Limb (tissue), 2 donors: ENCODE results near the gene ZP4.

Source experiments
- DNase-seq, 2 donors: peaks; one replicate each; pipeline ENCODE4 v3.0.0-alpha.2; 2016; ENCODE audit errors: extremely low spot score in 2 of 2

Gene ZP4, protein sequence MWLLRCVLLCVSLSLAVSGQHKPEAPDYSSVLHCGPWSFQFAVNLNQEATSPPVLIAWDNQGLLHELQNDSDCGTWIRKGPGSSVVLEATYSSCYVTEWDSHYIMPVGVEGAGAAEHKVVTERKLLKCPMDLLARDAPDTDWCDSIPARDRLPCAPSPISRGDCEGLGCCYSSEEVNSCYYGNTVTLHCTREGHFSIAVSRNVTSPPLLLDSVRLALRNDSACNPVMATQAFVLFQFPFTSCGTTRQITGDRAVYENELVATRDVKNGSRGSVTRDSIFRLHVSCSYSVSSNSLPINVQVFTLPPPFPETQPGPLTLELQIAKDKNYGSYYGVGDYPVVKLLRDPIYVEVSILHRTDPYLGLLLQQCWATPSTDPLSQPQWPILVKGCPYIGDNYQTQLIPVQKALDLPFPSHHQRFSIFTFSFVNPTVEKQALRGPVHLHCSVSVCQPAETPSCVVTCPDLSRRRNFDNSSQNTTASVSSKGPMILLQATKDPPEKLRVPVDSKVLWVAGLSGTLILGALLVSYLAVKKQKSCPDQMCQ

GRCh38 chr1:237890822-237891221 is at the start of gene ZP4:
Gene ZP4 (minus strand): TSS chr1:237890922. CDS start chr1:237890635, 287 bp downstream.
- DNase-seq, result no peak

- no peak for DNase-seq
Observed at GRCh38 chr1:237938553-237938952, 47.8 kb upstream of the ZP4 start.

- no peak for DNase-seq
Observed at GRCh38 chr1:237938068-237938467, 47.3 kb upstream of the ZP4 start.

DNA sequence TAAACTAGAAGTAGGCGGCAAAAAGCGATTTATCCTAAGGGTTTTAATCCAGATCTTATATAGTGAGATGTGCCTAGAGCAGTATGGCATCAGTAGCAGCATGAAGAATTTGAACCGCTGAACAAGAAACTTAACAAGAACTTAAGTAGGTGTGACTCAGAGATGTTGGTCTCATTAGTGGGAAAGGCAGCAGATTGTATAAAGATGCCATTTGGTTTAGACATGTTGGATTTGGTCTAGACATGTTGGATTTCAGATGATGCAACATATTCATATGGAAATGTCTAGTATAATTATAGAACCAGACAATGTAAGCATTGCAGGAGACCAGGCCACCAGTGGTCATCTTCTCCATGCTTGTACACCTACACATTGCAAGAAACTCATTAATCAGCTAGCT is 42.1 kb upstream of the ZP4 start:
- no peak for DNase-seq

GRCh38 chr1:237931581-237931980 is 40.9 kb upstream of the ZP4 start:
- no peak for DNase-seq

DNA sequence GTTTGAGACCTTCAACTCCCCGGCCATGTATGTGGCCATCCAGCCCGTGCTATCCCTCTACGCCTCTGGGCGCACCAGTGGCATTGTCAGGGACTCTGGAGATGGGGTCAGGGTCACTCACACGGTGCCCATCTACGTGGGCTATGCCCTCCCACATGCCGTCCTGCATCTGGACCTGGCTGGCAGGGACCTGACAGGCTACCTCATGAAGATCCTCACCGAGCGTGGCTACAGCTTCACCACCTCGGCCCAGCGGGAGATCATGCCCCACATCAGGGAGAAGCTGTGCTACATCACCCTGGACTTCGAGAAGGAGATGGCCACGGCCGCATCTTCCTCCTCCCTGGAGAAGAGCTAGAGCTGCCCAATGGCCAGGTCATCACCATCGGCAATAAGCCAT is 36.5 kb upstream of the ZP4 start:
- DNase-seq, result no peak

GRCh38 chr1:237921306-237921705 is 30.6 kb upstream of the ZP4 start:
- DNase-seq, result no peak

- DNase-seq, result no peak
Observed at GRCh38 chr1:237913345-237913744, 22.6 kb upstream of the ZP4 start.

DNA sequence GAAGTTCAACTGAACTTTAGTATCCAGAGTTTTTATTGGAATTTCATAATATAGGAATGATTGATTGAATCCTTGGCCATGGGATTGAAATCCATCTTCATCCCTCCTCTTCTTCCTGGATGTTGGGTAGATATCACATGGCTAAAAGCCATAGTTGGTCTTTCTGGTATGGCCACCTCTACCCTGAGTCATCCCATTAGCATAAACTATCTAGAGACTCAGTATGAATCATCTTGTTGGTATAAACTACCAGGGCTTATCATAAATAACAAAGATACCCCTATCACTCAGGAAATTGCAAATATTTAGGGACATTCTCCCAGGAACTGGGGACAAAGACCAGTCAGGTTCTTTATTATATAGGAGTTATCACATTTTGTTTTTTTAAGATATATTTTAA is 21.2 kb upstream of the ZP4 start:
- DNase-seq, result no peak

GRCh38 chr1:237910834-237911233 is 20.1 kb upstream of the ZP4 start:
- no peak for DNase-seq

DNA sequence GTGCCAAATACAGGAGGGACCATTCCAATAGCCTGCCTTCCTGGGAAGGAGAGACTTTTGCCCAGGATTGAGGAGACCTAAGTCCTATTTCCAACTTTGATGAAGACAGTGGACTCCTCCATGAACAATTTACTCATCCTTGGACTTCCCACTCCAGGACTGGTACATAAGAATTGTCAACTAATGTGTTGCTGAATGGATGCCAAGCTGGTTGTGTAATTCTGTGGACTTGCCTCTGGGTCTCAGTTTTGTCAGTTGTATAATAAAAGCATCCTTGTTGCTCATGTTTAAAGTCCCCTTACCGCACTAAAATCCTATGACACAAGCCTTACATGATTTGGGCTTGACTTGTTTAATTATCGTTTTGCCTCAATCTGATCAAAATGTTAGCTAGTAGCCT is 13.2 kb upstream of the ZP4 start:
- DNase-seq, result no peak

DNA sequence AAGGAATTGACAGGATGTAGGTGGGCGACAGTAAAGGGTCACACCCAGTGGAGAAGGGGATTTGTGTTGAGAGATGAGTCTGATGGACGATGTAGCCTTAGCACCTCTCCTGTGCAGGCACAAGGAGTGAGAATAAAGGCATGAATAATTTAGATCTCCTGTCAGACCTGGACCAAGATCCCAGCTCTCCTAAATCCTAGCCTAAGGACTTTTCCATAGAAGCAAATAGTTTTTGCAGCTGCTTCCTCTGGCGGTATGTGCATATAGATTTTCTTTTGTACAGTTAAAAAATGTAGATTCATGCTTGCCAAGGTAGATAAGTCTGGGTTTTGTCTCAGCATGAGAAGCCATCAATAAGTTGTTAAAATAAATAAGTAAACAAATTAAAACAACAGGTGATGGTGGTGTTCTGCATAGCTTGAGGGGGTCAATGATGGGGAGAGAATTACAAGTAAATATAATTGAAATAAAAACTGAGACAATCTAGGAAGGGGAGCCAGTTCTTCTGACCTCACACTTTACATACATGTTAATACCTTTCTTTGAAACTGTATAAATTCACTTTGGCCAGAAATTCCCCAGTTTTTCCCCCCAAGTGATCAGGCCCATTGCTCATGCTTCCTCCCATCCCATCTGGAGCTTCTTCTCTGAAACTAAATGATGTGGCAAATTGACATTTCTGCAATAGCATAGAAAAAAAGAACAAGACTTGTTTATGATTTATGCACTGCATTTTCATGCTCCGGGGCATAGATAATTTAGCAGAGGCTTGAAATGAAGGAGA is 12.4 kb upstream of the ZP4 start:
- no peak for DNase-seq

DNA sequence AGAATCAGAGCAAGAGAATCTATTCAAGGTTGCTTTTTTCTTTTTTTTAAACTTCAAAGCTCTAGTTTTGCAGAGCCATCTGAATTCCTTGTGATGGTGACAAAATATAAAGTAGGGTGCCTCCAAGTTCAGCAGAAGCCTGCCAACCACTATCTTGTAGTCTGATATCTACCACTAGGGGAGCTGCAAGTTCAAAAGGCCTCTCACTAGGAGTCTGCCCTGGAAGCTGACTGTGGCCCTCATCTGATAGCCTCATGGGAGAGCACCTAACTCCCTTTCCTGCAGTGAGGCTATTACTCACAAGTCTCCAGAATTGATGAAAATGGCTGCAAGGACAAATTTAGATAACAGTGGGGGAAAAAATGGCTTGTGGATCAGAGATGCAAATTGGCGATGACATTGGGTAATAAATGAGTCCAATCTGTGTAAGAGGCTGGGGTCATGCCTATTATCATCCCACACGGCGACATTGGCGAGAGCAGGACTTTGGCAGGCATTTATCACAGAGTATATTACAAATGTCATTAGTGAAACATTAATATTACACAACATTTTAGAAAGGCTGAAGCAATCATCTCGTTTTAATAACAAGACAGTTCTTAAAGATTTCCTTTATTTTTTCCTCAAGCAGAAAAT is 10.7 kb upstream of the ZP4 start:
- no peak for DNase-seq

DNA sequence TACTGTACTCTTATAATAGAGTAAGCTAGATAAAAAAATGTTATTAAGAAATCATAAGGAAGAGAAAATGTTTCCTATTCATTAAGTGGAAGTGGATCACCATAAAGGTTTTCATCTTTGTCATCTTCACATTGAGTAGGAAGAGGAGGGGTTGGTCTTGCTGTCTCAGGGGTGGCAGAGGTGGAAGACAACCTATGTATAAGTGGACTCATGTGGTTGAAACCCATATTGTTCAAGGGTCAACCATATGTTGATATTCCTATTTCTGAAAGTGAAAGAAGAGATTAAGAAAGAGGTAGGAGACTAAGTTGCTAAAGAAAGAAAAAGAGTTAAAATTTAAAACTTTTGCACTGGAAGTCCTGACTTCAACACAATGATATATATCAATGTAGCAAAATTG is 4.9 kb upstream of the ZP4 start:
- DNase-seq, result no peak

GRCh38 chr1:237894131-237894530 is 3.4 kb upstream of the ZP4 start:
- no peak for DNase-seq

DNA sequence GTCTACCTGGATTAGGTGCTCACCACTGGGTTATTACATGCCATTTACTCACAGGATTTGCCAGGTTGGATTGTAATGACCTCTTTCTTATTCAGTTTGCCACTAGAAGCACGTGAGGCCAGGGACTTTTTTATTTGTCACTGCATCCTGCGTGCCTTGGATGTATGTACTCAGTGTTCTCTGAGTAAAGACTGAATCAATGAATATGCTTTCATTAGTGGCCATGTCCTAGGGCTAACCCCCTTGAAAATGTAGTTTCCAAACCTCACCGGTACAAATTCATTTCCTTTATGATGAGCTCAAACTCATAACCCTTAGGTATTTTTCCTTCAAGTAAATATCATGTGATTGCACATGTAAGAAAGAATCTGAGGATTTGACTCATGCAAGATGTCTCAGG is 1.3 kb upstream of the ZP4 start:
- DNase-seq, result no peak

DNA sequence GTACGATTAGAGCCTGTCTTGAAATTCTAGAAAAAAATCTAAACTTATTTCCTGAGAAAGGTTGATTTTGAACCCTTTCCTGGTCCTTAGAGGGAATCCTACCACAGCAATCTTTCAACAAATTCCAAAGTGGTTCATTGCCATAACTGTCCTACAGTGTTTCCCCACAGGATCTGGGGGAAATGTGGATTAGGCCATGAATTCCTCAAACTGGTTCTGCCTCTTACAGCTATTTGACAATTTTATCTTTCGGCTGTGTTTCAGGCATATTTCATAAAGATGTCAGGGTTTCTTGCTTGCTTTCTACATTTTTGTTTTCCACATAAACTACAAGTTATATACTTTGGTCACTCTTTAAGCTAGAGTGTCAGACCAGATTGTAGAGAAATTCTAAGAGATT is 544 bp upstream of the ZP4 start:
- DNase-seq, result no peak

DNA sequence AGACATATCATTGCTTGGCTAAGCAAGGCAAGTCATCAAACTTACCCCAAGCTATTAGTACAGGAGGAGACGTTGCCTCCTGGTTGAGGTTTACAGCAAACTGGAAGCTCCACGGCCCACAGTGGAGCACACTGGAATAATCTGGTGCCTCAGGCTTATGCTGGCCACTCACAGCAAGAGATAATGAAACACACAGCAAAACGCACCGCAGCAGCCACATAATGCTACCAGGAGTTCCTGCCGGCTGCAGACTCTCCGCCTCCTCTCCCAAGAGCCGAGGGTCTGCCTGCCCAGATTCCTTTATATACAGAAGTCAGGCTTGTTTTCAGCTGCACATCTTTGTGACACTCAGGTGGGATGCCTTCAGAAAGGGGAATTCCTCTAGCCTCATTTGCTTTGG is 306 bp downstream of the ZP4 start:
- DNase-seq, result no peak

GRCh38 chr1:237888143-237888542 is 2.6 kb downstream of the ZP4 start:
- no peak for DNase-seq

GRCh38 chr1:237887542-237887941 is 3.2 kb downstream of the ZP4 start:
- DNase-seq, result no peak

DNA sequence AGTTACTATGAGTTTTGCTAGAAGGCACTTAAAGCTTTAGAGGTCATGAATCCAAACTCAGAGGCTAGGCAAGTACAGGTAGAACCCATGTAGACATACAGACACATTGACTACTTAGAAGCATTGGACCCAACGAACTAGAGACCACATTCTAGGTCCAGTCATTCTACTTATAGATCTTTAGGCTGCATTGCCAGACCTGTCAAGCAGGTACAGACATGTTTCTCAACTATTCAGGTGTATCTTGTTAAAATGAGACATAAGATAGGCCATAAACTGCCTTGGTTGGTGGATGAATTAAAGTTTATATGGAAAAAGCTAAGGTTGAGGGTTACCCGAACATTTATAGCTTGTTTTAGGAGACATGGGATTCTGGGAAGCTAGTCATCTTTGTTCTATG is 6.5 kb downstream of the ZP4 start:
- no peak for DNase-seq

- no peak for DNase-seq
Observed at GRCh38 chr1:237879195-237879594, 11.5 kb downstream of the ZP4 start.
